Activated CD8-positive, alpha-beta T cell treated with anti-CD3 and anti-CD28 coated beads, Interleukin-2, amount 10 ng/mL, durations not matched to agents 7 days and 5 days (primary cell): ENCODE results near the gene ZCCHC24. TPM values are rescaled to one million over a fixed set of nuclear protein-coding genes. Genes with fewer than 3 reads are reported as not detected.

Experiments used
- ATAC-seq: fragments of 150-1000 bp; cut with Tn5 transposase; one replicate; pipeline ENCODE4 v1.10.0; 2021; ENCODE audit warnings: moderate library complexity
- CTCF ChIA-PET: fragments of 350-600 bp; sonication (Branson Sonifier 250); formaldehyde crosslinking; loops from one replicate; lab custom pipeline; 2021; ENCODE audit warnings: antibody characterized with exemption; lab: Charles Lee
- POLR2A ChIA-PET: fragments of 350-600 bp; sonication (Branson Sonifier 250); formaldehyde crosslinking; loops from one replicate; lab custom pipeline; 2021; ENCODE audit warnings: antibody characterized with exemption; lab: Charles Lee
- DNase-seq: peaks from one replicate; pipeline ENCODE4 v3.0.0-alpha.2; 2020
- H3K27ac Mint-ChIP-seq: one replicate; pipeline ENCODE4 v1.8.0; 2021; ENCODE audit warnings: mild to moderate bottlenecking, mixed read lengths
- H3K27me3 Mint-ChIP-seq: one replicate; pipeline ENCODE4 v1.8.0; 2021; ENCODE audit warnings: low read depth, mixed read lengths
- H3K36me3 Mint-ChIP-seq: one replicate; pipeline ENCODE4 v1.8.0; 2021; ENCODE audit warnings: low read depth, mixed read lengths
- H3K4me1 Mint-ChIP-seq: one replicate; pipeline ENCODE4 v1.8.0; 2021; ENCODE audit warnings: low read depth, mixed read lengths
- H3K4me3 Mint-ChIP-seq: one replicate; pipeline ENCODE4 v1.8.0; 2021; ENCODE audit warnings: mild to moderate bottlenecking, mixed read lengths
- H3K9me3 Mint-ChIP-seq: one replicate; pipeline ENCODE4 v1.8.0; 2022; ENCODE audit warnings: mixed read lengths; ENCODE audit not compliant: insufficient read depth
- total RNA-seq, 2 experiments: library from RNA; stranded (reverse); gene quantifications; one replicate each; pipeline ENCODE4 v1.2.3, GENCODE V29; 2021

Gene ZCCHC24
- total RNA-seq, 2 experiments from 2014 or later: 1.7 to 1.8 TPM

- Mint-ChIP-seq H3K36me3 (no peaks in the 10 kb centered on the region), H3K27me3 (no peaks in the 10 kb centered on the region), H3K27ac (no peak overlapping the region), H3K4me1 (no peaks in the 10 kb centered on the region), H3K4me3 (no peak overlapping the region), H3K9me3 (no peaks in the 10 kb centered on the region)
- no peak for DNase-seq
- ChIA-PET POLR2A (no interaction called here), CTCF (no interaction called here)
- no peak for ATAC-seq
Measured at GRCh38 chr10:79381804-79382221, 63.6 kb downstream of the ZCCHC24 start.

- H3K4me1 Mint-ChIP-seq: no peaks in the 10 kb centered on the region
- H3K27ac Mint-ChIP-seq: no peak overlapping the region
- no peaks in the 10 kb centered on the region for H3K27me3 Mint-ChIP-seq
- DNase-seq: no peak
- ChIA-PET POLR2A (no interaction called here), CTCF (no interaction called here)
- no peaks in the 10 kb centered on the region for H3K36me3 Mint-ChIP-seq
- H3K4me3 Mint-ChIP-seq: no peak overlapping the region
- no peaks in the 10 kb centered on the region for H3K9me3 Mint-ChIP-seq
- no peak for ATAC-seq
Measured at GRCh38 chr10:79380946-79381721, 64.3 kb downstream of the ZCCHC24 start.

GRCh38 chr10:79380125-79380945, 65.1 kb downstream of the ZCCHC24 start:
- ChIA-PET POLR2A (no interaction called here), CTCF (interaction anchor here (1.0 kb wide), 1 partner anchor 107 kb away, joined by 4 read pairs; no protein-coding TSS in a partner anchor)
- no peaks in the 10 kb centered on the region for H3K4me1 Mint-ChIP-seq
- no peaks in the 10 kb centered on the region for H3K27me3 Mint-ChIP-seq
- no peaks in the 10 kb centered on the region for H3K36me3 Mint-ChIP-seq
- H3K9me3 Mint-ChIP-seq: no peaks in the 10 kb centered on the region
- DNase-seq: no peak
- H3K27ac Mint-ChIP-seq: no peak overlapping the region
- no peak for ATAC-seq
- H3K4me3 Mint-ChIP-seq: no peak overlapping the region

GRCh38 chr10:79379512-79380124, 65.8 kb downstream of the ZCCHC24 start:
- CTCF ChIA-PET: interaction anchor here (1.0 kb wide), 1 partner anchor 108 kb away, joined by 4 read pairs; no protein-coding TSS in a partner anchor
- DNase-seq (no peak), ATAC-seq (no peak)
- no peaks in the 10 kb centered on the region for H3K36me3 Mint-ChIP-seq
- no peak overlapping the region for H3K4me3 Mint-ChIP-seq
- no peak overlapping the region for H3K27ac Mint-ChIP-seq
- POLR2A ChIA-PET: no interaction called here
- peaks cover 3% of the 10 kb centered on the region for H3K4me1 Mint-ChIP-seq
- no peaks in the 10 kb centered on the region for H3K27me3 Mint-ChIP-seq
- no peaks in the 10 kb centered on the region for H3K9me3 Mint-ChIP-seq

- DNase-seq (no peak), ATAC-seq (no peak)
- no peaks in the 10 kb centered on the region for H3K36me3 Mint-ChIP-seq
- H3K4me3 Mint-ChIP-seq: no peak overlapping the region
- no peaks in the 10 kb centered on the region for H3K27me3 Mint-ChIP-seq
- no peaks in the 10 kb centered on the region for H3K9me3 Mint-ChIP-seq
- H3K27ac Mint-ChIP-seq: no peak overlapping the region
- POLR2A ChIA-PET: no interaction called here
- CTCF ChIA-PET: interaction anchor here (1.0 kb wide), 1 partner anchor 109 kb away, joined by 4 read pairs; no protein-coding TSS in a partner anchor
- H3K4me1 Mint-ChIP-seq: peaks cover 4% of the 10 kb centered on the region
Measured at GRCh38 chr10:79378647-79379511, 66.5 kb downstream of the ZCCHC24 start.

GRCh38 chr10:79378383-79378646, 67.1 kb downstream of the ZCCHC24 start:
- Mint-ChIP-seq H3K27ac (no peak overlapping the region), H3K36me3 (no peaks in the 10 kb centered on the region), H3K27me3 (peaks cover 1% of the 10 kb centered on the region), H3K9me3 (no peaks in the 10 kb centered on the region), H3K4me3 (no peak overlapping the region), H3K4me1 (peaks cover 4% of the 10 kb centered on the region)
- no peak for ATAC-seq
- CTCF ChIA-PET: no interaction called here
- POLR2A ChIA-PET: no interaction called here
- no peak for DNase-seq

- DNase-seq: no peak
- H3K27me3 Mint-ChIP-seq: peaks cover 5% of the 10 kb centered on the region
Measured at GRCh38 chr10:79377557-79378382, 67.7 kb downstream of the ZCCHC24 start.

GRCh38 chr10:79376751-79377556, 68.5 kb downstream of the ZCCHC24 start:
- no peak overlapping the region for H3K4me3 Mint-ChIP-seq
- no peaks in the 10 kb centered on the region for H3K9me3 Mint-ChIP-seq
- no peak overlapping the region for H3K27ac Mint-ChIP-seq
- CTCF ChIA-PET: no interaction called here
- H3K36me3 Mint-ChIP-seq: no peaks in the 10 kb centered on the region
- peaks cover 4% of the 10 kb centered on the region for H3K4me1 Mint-ChIP-seq
- DNase-seq (no peak), ATAC-seq (no peak)
- peaks cover 8% of the 10 kb centered on the region for H3K27me3 Mint-ChIP-seq
- POLR2A ChIA-PET: no interaction called here

More at GRCh38 chr10:79377557-79378382, 67.7 kb downstream of the ZCCHC24 start:
- H3K27ac Mint-ChIP-seq: no peak overlapping the region
- no peaks in the 10 kb centered on the region for H3K36me3 Mint-ChIP-seq
- POLR2A ChIA-PET: no interaction called here
- peaks cover 4% of the 10 kb centered on the region for H3K4me1 Mint-ChIP-seq
- ATAC-seq: no peak
- no peaks in the 10 kb centered on the region for H3K9me3 Mint-ChIP-seq
- CTCF ChIA-PET: no interaction called here
- H3K4me3 Mint-ChIP-seq: no peak overlapping the region

- POLR2A ChIA-PET: no interaction called here
- DNase-seq: no peak
- peaks cover 11% of the 10 kb centered on the region for H3K27me3 Mint-ChIP-seq
Measured at GRCh38 chr10:79376078-79376628, 69.3 kb downstream of the ZCCHC24 start.

More at GRCh38 chr10:79376078-79376628, 69.3 kb downstream of the ZCCHC24 start:
- H3K9me3 Mint-ChIP-seq: no peaks in the 10 kb centered on the region
- no peak overlapping the region for H3K4me3 Mint-ChIP-seq
- no peak for ATAC-seq
- no peaks in the 10 kb centered on the region for H3K36me3 Mint-ChIP-seq
- H3K4me1 Mint-ChIP-seq: peaks cover 4% of the 10 kb centered on the region
- CTCF ChIA-PET: interaction anchor here (0.8 kb wide), 1 partner anchor 91 kb away, joined by 3 read pairs; no protein-coding TSS in a partner anchor
- H3K27ac Mint-ChIP-seq: no peak overlapping the region
